ENCODE measurements around the gene AXL. TPM values are rescaled to one million over a fixed set of nuclear protein-coding genes. Genes with fewer than 3 reads are reported as not detected.

Gene AXL
- total and polyA plus RNA-seq, 4 donors: 4.3 to 24.8 (median 12.1) TPM

GRCh38 chr19:41222240-41222639, 3.2 kb downstream of the AXL start:
- DNase-seq (ENCODE audit: low spot score): no peak
- Histone ChIP-seq H3K4me1 (ENCODE audit: control insufficient read depth in 4 of 4, insufficient read depth in 4 of 4, low read length in 3 of 4) (peaks cover 0 to 13% (median 7%) of the 10 kb centered on the region in 4 donors), H3K9ac (ENCODE audit: low read depth in 1 of 2, low read length in 2 of 2) (no peak overlapping the region), H3K9me3 (ENCODE audit: control insufficient read depth in 4 of 4, low read length in 3 of 4) (no peaks in the 10 kb centered on the region), H3K27ac (ENCODE audit: low read depth in 1 of 2, low read length in 2 of 2) (no peak overlapping the region), H3K27me3 (ENCODE audit: control insufficient read depth in 4 of 4, insufficient read depth in 4 of 4, low read length in 3 of 4) (peaks cover 0 to 2% (median 0%) of the 10 kb centered on the region in 4 donors), H3K4me3 (ENCODE audit: low read depth in 1 of 3, low read length in 3 of 3) (no peak overlapping the region), H3K36me3 (ENCODE audit: control insufficient read depth in 4 of 4, insufficient read depth in 3 of 4, low read depth in 1 of 4, low read length in 3 of 4) (no peaks in the 10 kb centered on the region)
- TF ChIP-seq MAX (IDR thresholded peaks at IDR 0.05): no peak
- no peak for TF ChIP-seq RXRA (IDR thresholded peaks at IDR 0.05)
- TF ChIP-seq EGR1 (IDR thresholded peaks at IDR 0.05; ENCODE audit: low read depth in 2 of 2): no peak
- TF ChIP-seq HNF4A (conservative IDR thresholded peaks at IDR 0.05): no peak
- WGBS: 78% methylated on average over 10 of the region's 10 CpGs

- H3K9ac ChIP-seq (ENCODE audit: low read depth in 1 of 2, low read length in 2 of 2): no peak overlapping the region
- 63% methylated on average over 8 of the region's 8 CpGs for WGBS
- no peaks in the 10 kb centered on the region for H3K36me3 ChIP-seq (ENCODE audit: control insufficient read depth in 4 of 4, insufficient read depth in 3 of 4, low read depth in 1 of 4, low read length in 3 of 4)
- no peak overlapping the region for H3K27ac ChIP-seq (ENCODE audit: low read depth in 1 of 2, low read length in 2 of 2)
- H3K4me1 ChIP-seq (ENCODE audit: control insufficient read depth in 4 of 4, insufficient read depth in 4 of 4, low read length in 3 of 4): peaks cover 0 to 11% (median 7%) of the 10 kb centered on the region in 4 donors
- no peak for TF ChIP-seq FOXA2 (IDR thresholded peaks at IDR 0.05)
- no peak for TF ChIP-seq SP1 (IDR thresholded peaks at IDR 0.05)
- TF ChIP-seq GABPA (IDR thresholded peaks at IDR 0.05 in 1 of 2, conservative IDR thresholded peaks at IDR 0.05 in 1 of 2): no peak
- H3K4me3 ChIP-seq (ENCODE audit: low read depth in 1 of 3, low read length in 3 of 3): no peak overlapping the region
- no peak for DNase-seq (ENCODE audit: low spot score)
- H3K27me3 ChIP-seq (ENCODE audit: control insufficient read depth in 4 of 4, insufficient read depth in 4 of 4, low read length in 3 of 4): peaks cover 0 to 2% (median 0%) of the 10 kb centered on the region in 4 donors
- no peaks in the 10 kb centered on the region for H3K9me3 ChIP-seq (ENCODE audit: control insufficient read depth in 4 of 4, low read length in 3 of 4)
Observed at GRCh38 chr19:41223431-41224234, 4.6 kb downstream of the AXL start.

- WGBS: 95% methylated on average over 7 of the region's 7 CpGs
- no peak overlapping the region for H3K4me3 ChIP-seq (ENCODE audit: low read depth in 1 of 3, low read length in 3 of 3)
- H3K36me3 ChIP-seq (ENCODE audit: control insufficient read depth in 4 of 4, insufficient read depth in 3 of 4, low read depth in 1 of 4, low read length in 3 of 4): no peaks in the 10 kb centered on the region
- H3K27ac ChIP-seq (ENCODE audit: low read depth in 1 of 2, low read length in 2 of 2): no peak overlapping the region
- TF ChIP-seq SP1 (IDR thresholded peaks at IDR 0.05): no peak
- no peak overlapping the region for H3K9ac ChIP-seq (ENCODE audit: low read depth in 1 of 2, low read length in 2 of 2)
- H3K4me1 ChIP-seq (ENCODE audit: control insufficient read depth in 4 of 4, insufficient read depth in 4 of 4, low read length in 3 of 4): peaks cover 0 to 11% (median 7%) of the 10 kb centered on the region in 4 donors
- peaks cover 0 to 2% (median 0%) of the 10 kb centered on the region in 4 donors for H3K27me3 ChIP-seq (ENCODE audit: control insufficient read depth in 4 of 4, insufficient read depth in 4 of 4, low read length in 3 of 4)
- DNase-seq (ENCODE audit: low spot score): no peak
- no peaks in the 10 kb centered on the region for H3K9me3 ChIP-seq (ENCODE audit: control insufficient read depth in 4 of 4, low read length in 3 of 4)
Observed at GRCh38 chr19:41224632-41225031, 5.6 kb downstream of the AXL start.

- WGBS: 69% methylated on average over 29 of the region's 29 CpGs
- TF ChIP-seq HNF4G (IDR thresholded peaks at IDR 0.05): no peak
- no peak for TF ChIP-seq FOXA1 (IDR thresholded peaks at IDR 0.05)
- no peak for TF ChIP-seq GABPA (IDR thresholded peaks at IDR 0.05 in 1 of 2, conservative IDR thresholded peaks at IDR 0.05 in 1 of 2)
- Histone ChIP-seq H3K27ac (ENCODE audit: low read depth in 1 of 2, low read length in 2 of 2) (peak overlapping the region; percentile 68), H3K9ac (ENCODE audit: low read depth in 1 of 2, low read length in 2 of 2) (peak overlapping the region in 1 of 2 donors; percentile 32), H3K4me3 (ENCODE audit: low read depth in 1 of 3, low read length in 3 of 3) (peak overlapping the region in 2 of 3 donors; percentile 60 to 80), H3K4me1 (ENCODE audit: control insufficient read depth in 4 of 4, insufficient read depth in 4 of 4, low read length in 3 of 4) (peaks cover 0 to 11% (median 7%) of the 10 kb centered on the region in 4 donors), H3K9me3 (ENCODE audit: control insufficient read depth in 4 of 4, low read length in 3 of 4) (no peaks in the 10 kb centered on the region), H3K27me3 (ENCODE audit: control insufficient read depth in 4 of 4, insufficient read depth in 4 of 4, low read length in 3 of 4) (peaks cover 0 to under 1% (median 0%) of the 10 kb centered on the region in 4 donors), H3K36me3 (ENCODE audit: control insufficient read depth in 4 of 4, insufficient read depth in 3 of 4, low read depth in 1 of 4, low read length in 3 of 4) (no peaks in the 10 kb centered on the region)
- DNase-seq (ENCODE audit: low spot score): no peak
Observed at GRCh38 chr19:41225238-41226052, 6.4 kb downstream of the AXL start.

Measured in liver (tissue), 9 donors.